GM23248 (cell line): Measurements from ENCODE around the gene L3MBTL4.

Experiments used
- EZH2 ChIP-seq: fragments of 200-600 bp; sonication (generic); IDR thresholded peaks from 2 replicates; pipeline ENCODE4 v1.6.1; 2018; ENCODE audit warnings: antibody characterized with exemption, mild to moderate bottlenecking; ENCODE audit not compliant: insufficient read depth, poor library complexity, severe bottlenecking
- EZH2phosphoT487 ChIP-seq: fragments of 200-600 bp; sonication (generic); IDR thresholded peaks from 2 replicates; pipeline ENCODE4 v1.6.1; 2018; ENCODE audit warnings: antibody characterized with exemption, moderate library complexity, mild to moderate bottlenecking, low read depth; ENCODE audit not compliant: insufficient read depth

GRCh38 chr18:6174983-6175745 lies 239.5 kb downstream of the L3MBTL4 start:
- no peak for TF ChIP-seq EZH2phosphoT487
- TF ChIP-seq EZH2: no peak
